Ecto neural progenitor cell (in vitro differentiated cells): ENCODE data around the gene VSX1.

Experiments
- DNase-seq: peaks from one replicate; pipeline ENCODE4 v3.0.0-alpha.2; 2018; ENCODE audit warnings: low spot score

The VSX1 gene

GRCh38 chr20:25087186-25087929 lies 5.4 kb upstream of the VSX1 start:
- no peak for DNase-seq

GRCh38 chr20:25085756-25086495 lies 4.0 kb upstream of the VSX1 start:
- no peak for DNase-seq

GRCh38 chr20:25084626-25085187 lies 2.8 kb upstream of the VSX1 start:
- DNase-seq, result peak; percentile 52

- peak; percentile 76 for DNase-seq
These were observed 2.1 kb upstream of the VSX1 start for GRCh38 chr20:25083773-25084625.

- DNase-seq, result peak; percentile 49
These were observed 1.3 kb upstream of the VSX1 start for GRCh38 chr20:25083141-25083772.

- peak; percentile 46 for DNase-seq
These were observed 545 bp upstream of the VSX1 start for GRCh38 chr20:25082498-25082873.

GRCh38 chr20:25081065-25081729 lies 744 bp downstream of the VSX1 start:
- DNase-seq, result peak; percentile 85

GRCh38 chr20:25079171-25079570 lies 2.8 kb downstream of the VSX1 start:
- peak; percentile 17 for DNase-seq

GRCh38 chr20:25078662-25079061 lies 3.3 kb downstream of the VSX1 start:
- DNase-seq, result peak; percentile 26

- peak; percentile 62 for DNase-seq
These were observed 4.3 kb downstream of the VSX1 start for GRCh38 chr20:25077610-25078169.

- DNase-seq, result peak; percentile 39
These were observed 5.0 kb downstream of the VSX1 start for GRCh38 chr20:25076731-25077609.

- peak; percentile 20 for DNase-seq
These were observed 5.7 kb downstream of the VSX1 start for GRCh38 chr20:25076201-25076600.

GRCh38 chr20:25073544-25073943 lies 8.4 kb downstream of the VSX1 start:
- DNase-seq, result peak; percentile 26

GRCh38 chr20:25072226-25072811 lies 9.6 kb downstream of the VSX1 start:
- peak; percentile 22 for DNase-seq

- DNase-seq, result peak; percentile 28
These were observed 10.2 kb downstream of the VSX1 start for GRCh38 chr20:25071734-25072133.

- peak; percentile 32 for DNase-seq
These were observed 11.0 kb downstream of the VSX1 start for GRCh38 chr20:25070821-25071473.

GRCh38 chr20:25067102-25067987 lies 14.6 kb downstream of the VSX1 start:
- no peak for DNase-seq

- no peak for DNase-seq
These were observed 15.6 kb downstream of the VSX1 start for GRCh38 chr20:25066386-25066785.
